Measurements from ENCODE around the gene NPW.
"Not testable (repeated sequence)": the region's sequence is repeated elsewhere in the genome, so short reads cannot be mapped to it uniquely, and the experiment has no call there.

Gene NPW

DNA sequence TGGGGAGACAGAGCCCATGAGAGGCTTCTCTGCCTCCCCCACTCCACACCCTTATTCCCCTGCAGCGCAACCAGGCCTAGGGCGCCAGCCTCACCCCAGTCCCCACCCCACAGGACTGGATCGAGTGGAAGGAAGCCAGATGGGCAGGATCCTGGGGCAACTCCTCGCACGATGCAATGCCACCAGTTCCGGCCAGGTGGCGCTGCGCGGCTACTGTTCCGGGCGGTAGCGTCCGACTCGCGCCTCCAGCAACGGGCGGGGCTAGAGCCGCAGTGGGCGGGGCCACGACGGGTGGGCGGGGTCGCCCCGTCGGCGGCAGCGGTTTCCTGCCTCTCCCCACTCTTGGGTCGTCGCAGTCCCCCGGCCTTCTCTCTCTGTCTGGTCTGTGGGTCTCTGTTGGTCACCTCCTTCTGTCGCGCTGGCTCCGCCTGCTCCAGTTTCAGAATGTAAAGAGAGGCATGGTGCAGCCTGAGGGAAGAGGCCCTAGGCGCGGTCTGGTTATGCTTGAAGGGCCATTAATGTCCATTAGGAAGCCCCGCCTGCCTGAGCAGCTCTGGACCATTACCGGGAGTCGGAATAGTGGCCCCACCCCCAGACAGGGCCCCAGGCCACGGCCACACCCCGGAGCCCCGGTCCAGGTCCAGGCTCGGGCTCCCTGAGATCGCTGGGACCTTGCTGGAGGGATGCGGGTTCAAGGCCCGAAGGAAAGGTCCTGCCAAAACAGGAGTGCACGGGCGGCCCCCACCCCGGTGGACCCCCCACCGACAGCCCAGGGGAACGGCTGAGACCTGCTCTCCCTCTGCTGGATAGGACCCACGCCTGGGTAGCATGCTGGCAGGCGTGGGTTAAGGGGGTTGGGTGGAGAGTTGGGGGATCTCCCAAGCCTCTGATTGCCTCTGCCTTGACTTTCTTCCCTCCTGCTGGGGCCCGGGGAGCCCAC is 3.8 kb downstream of the NPW start:
- peak; percentile 92 to 93 for DNase-seq

DNA sequence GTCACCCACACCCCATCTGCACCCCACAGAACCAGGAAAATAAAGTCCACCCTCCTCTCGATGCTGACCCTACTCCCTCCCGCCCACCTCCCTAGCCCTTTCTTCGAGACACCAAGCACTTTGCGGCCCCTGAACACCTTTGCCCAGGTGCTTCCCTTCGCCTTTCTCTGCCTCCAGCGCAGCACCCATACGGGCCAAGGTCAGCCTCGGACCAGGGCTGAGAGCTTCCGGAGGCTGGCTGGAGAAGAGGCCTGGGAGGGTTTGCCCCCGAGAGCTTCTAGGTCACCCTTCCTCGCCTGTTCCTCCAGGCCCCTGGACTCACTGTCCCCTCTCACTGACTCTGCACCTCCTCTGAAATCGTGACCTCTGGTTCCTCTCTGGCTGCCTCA is 4.4 kb downstream of the NPW start:
- DNase-seq: no peak

DNA sequence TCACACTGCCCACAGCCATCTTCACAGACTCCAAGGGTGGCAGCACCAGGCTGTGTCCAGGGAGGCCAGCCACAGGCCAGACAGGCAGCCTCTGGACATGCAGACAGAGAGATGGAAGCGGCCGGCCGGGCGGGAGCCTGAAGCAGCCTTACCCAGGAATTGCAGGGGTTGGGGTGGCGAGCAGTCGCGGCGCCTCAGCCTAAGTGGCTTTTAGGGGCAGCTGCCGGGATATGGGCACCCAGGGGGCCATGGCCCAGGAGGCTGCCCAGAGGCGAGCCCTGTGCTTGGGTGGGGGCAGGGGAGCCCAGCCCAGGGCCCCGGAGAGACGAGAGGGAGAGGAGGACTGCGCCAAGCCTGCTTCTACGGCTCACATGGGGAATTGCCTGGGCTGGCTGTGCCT is 5.7 kb downstream of the NPW start:
- DNase-seq: no peak

DNA sequence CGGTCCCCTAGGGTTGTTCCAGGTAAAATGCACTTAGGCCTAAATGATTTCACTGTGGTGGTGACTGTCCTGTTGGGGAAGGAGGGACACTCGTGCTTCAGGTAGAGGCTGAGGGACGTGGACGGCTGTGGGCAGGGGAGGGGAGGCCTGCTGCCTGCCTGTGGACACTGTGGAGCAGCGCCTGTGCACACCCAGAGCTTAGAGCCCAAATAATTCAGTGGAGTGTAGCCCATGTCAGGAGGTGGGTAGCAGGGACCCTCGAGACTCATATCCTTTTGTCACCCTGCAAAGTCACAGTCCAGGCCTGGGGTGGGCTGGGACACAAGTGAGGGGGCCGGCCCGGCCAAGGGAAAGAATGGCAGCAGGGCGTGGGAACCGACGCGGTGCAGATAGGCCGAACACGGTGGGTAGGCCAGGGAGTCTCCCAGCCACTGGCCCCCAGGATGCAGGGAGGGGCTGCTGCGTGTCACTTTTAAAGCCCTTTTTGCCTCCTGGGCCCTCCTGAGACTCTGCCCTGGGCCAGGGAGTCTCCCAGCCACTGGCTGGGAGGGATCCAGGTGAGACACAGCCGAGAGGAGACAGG is 6.4 kb downstream of the NPW start:
- no peak for DNase-seq

DNA sequence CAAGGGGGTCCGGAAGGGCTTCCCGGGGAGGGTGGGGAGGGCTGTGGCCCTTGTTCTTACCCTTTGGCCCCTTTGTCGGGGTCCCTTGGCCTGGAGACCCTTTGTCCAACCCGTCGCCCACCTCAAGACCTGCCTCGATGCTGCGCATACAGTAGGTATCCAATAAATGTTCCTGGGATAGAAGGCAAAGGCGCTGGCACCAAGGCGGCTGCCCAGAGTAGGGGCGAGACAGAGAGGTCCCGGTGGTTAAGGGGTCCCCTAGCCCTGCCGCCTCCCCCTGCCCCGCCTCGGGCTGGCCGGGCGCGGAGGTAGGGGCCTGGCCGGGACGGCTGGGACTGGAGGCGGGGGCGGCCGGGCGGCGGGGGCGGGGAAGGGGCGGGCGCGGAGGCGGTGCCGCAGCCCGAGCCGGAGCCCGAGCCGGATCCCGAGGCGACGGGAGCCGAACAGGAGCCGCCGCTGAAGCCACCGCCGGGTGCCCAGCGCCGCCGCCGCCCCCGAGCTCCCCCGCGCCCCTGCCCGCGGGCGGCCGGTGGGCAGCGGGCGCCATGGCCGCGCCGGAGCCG is 7.0 kb downstream of the NPW start, which contains the start of gene NHERF2:
Gene NHERF2 (plus strand): TSS at position 442 of the 563 bp plus-strand sequence. CDS start 104 bp downstream, at position 546.
- DNase-seq: no peak

DNA sequence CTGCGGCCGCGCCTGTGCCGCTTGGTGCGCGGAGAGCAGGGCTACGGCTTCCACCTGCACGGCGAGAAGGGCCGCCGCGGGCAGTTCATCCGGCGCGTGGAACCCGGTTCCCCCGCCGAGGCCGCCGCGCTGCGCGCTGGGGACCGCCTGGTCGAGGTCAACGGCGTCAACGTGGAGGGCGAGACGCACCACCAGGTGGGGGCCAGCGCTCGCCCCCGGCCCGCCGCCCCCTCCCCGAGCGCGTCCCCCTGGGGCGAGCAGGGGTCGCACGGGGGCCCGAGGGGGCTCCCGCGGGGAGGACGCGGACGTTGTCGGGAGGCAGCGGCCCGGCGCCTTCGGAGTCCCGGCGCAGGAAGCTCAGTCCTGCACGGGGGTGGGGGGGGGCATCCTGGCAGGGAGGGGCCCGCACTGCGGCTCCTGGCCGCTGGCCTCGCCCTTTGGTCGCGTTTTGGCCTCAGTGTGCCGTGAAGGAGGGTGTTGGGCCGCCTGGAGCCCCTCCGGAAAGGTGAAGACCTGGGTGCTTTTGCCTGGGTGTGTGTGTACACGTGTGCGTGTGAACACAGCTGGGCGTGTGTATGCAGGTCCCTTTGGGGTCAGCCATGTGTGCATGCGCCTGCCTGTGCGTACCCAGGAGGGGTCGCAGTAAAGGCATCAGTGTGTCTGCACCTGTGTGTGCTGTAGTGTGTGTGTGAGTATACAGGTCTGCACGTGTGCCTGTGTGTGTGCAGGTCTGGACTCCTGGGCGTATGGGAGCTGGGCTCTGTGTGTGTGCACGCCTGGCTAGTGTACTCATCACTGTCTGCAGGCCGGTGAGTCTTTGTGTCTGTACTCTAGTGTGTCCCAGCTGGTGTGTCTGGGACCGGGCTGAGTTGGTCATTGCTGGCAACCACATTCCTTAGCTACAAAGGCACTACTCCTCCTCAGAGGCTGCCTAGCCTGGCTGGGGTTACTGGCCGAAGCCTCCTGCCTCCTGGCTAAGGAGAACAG is 7.7 kb downstream of the NPW start:
- DNase-seq: peak in 1 of 2 experiments; percentile 10

DNA sequence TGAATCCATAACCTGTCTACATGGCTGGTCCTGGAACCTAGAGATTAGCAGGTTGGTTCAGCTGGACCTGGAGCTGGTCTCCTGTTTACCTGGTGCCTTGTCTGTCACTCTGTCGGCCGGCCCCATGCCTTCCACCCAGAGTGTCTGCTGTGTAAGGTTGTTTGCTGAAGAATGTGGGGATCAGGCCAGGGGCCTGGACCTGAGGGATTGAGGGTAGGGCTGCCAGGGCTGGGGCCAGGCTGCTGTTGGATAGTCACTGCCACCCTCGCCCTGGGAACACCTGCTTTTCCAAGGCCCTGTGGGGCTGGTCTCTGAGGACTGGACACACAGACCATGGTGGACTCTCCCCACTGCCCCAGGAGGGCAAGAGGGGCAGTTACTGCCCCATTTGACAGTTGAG is 8.6 kb downstream of the NPW start:
- no peak for DNase-seq

DNA sequence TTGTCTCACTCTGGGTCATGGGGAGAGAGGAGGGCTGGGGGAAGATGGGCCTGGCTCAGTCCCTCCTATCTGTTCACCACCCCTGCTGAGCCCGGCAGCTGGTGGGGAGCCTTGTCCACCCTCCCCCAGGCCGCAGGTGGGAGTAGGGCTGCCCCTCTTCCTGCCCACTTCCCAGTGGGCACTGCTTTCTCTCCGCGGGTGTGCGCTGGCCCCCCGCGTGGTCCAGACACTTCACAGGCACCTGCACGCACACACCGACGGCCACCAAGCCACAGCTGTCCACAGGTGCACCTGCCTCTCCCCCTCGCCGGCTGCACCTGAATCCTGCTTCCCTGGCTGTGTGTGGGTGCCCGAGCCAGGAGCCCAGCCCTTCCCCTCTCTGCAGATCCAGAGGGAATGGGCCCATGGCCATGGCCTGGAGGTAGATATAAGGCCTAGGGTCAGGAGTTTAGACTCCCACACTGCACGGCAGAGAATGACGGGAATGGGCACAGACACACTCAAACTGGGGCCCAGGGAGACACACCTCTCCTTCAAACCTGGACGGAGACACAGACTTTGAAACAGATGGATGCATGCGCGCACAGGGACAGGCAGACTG is 9.1 kb downstream of the NPW start:
- no peak for DNase-seq

DNA sequence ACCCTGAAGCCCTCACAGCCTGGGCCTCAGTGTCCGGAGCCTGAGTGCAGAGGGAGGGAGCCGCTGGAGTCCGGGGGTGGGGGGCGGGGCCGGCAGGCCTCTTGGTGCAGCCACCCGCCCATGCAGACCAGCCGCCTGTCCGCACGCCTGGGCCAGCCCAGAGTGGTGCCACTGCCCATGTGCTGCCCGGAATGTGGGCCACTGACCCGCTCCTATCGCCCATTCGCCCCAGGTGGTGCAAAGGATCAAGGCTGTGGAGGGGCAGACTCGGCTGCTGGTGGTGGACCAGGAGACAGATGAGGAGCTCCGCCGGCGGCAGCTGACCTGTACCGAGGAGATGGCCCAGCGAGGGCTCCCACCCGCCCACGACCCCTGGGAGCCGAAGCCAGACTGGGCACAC is 9.8 kb downstream of the NPW start:
- DNase-seq: no peak

DNA sequence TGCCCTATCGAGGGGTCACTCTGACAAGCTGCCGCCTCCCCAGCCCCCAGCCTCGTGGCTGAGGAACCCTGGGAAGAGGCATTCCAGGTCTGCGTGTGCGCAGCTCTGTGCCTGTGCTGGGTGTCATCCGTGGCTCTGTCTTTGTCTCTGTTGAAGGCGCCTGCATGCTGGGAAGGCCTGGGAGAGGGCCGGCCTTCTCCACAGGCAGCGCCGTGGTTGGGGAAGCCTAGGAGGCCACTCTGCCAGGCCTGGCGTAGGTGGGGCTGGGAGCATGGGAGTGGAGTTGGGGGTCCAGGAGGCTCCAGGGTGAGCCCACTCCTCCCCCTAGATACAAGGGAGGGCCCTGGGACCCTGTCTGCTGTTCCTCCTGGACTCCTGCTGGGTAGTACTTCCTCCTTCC is 10.5 kb downstream of the NPW start:
- DNase-seq: no peak

DNA sequence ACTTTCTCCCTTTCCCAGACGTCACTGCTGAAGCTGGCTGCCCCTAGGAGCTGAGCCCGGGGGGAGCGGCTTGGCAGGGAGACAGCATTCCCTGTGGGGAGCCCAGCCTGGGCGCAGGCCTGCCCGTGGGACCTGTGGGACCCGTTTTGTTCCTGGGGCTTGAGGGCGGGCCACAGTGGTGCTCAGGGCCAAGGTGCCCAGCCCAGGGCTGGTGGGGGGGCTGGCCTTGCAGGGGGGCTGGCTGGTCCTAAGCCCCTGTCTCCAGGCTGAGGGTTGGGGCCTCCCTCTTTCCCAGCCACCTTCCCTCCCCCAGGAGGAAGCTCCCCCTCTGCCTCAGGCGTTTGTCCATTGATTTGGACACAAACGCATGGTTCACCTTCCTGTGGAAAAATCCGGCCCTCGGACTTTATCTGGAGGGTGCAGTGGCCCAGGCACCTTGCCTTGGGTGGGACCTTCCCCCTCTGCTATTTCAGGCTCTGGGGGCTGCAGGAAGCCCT is 11.5 kb downstream of the NPW start:
- DNase-seq: no peak

DNA sequence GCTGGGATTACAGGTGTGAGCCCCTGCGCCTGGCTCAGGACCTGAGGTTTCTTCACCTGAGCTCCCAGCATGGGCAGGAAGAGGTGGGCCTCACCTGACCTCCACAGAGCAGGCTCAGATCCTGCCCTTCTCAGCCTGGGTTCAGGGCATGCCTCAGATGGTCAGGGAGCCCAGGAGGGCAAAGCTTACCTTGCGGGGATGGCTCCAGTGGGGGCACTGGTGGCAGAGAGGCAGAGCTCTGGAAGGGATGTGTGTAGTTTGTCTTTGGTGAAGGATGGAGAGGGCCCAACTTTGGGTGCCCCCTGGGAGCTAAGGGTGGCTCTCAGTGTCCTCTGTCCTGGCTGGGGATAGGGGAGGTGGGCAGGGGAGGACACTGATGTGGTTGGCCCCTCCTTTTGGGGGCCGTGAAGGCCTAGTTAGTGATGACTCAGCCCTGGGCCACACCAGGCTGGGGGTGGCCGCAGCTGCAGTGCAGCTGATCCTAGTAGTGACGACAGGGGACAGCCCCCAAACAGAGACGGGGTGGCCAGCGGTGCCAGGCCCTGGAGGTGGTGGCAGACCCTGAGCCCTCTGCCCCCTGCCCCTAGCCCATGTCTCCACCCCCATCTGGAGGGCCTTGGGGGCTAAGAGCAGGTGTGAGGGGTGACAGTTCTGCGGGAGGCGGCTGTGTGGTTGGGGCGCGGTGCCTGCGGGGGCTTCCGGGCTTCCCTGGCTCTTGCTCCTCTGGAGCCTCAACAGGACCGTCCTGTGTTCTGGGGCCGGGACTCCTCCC is 12.9 kb downstream of the NPW start:
- no peak for DNase-seq

DNA sequence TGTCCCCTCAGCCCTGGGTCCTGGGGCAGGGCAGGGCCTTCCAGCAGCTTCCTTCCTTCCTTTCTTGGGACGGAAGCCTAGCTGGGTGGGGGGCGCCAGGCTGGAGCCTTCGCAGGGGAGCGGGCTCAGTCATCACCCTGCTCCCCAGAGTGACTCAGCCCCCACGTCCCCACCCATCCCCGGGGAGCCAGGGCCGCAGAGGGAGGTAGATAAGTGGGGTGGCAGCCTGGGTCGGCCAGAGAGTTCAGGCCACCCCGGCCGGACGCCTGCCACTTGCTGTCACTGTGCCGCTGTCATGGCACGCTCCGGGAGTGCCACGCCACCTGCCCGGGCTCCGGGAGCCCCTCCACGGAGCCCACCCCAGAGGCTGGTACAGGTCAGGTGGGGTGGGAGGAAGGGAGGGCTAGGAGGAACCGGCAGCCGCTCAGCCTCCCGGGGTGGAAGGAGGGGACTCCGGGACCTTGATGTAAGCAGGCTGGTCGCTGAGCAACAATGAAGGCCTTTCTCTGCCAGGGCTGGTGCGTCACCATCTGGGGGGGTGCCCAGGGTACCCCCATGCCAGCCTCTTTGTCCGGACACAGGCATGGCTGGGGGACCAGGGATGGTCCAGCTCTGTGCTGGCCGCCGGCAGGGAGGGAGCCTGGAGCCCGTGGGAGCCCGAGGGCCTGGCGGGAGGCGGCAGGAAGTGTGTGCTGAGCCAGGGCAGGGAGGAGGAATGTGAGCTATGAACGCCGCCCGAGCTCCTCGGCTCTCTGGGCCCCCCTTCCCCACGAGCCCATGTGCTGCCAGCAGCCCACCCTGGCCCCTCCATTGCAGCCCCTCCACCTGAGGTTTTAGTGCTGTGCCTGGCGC is 13.7 kb downstream of the NPW start:
- DNase-seq: no peak

DNA sequence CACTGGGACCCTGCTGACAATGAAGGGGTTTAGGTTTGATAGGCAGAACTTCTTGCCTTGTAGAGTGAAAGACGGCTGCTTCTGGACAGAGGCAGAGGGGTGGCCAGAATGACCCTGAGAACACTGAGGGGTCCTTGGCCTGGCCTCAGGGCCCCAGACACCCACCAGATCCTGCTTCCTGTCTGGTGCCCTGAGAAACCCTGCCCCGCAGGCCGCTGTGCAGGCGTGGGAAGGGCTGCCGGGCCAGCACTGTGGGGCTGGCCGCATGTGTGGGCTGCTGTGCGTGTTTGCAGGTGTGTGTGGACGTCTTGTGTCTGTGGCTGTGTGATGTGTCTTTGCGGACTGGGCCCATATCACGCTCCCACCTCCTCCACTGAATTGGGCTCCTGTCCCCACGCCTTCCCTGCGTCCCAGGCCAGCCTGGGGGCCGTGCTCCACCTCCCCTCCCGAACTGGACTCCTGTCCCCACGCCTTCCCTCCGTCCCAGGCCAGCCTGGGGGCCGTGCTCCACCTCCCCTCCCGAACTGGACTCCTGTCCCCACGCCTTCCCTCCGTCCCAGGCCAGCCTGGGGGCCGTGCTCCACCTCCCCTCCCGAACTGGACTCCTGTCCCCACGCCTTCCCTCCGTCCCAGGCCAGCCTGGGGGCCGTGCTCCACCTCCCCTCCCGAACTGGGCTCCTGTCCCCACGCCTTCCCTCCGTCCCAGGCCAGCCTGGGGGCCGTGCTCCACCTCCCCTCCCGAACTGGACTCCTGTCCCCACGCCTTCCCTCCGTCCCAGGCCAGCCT is 14.5 kb downstream of the NPW start:
- DNase-seq: not testable (repeated sequence)

DNA sequence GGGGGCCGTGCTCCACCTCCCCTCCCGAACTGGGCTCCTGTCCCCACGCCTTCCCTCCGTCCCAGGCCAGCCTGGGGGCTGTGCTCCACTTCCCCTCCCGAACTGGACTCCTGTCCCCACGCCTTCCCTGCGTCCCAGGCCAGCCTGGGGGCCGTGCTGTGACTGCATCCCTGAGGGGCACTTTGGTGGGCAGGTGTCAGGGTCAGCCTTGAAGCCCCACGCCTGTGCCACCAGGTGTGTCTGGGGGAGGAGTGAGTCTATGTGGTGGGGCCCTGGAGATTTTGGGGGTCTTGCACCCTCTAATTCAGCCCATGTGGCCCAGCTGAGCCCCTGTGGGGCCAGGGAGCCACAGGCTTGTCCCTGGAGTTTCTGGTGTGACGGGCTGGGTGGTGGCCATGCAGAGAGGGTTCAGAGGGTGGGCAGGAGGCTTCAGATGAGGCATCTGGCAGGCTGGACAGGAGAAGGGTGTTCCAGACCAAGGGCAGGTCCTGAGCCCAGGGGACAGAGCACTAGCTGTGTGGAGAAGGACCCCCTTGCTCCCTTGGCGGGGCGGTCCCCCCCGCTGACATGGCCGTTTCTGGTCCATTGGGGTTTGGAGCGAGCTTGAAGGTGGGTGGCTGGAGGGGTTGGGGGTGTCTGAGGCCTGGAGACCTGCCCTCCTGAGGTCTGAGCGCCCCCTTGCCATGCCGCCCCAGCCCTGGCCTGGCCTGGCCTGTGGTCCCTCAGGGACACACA is 15.3 kb downstream of the NPW start:
- DNase-seq: no peak

DNA sequence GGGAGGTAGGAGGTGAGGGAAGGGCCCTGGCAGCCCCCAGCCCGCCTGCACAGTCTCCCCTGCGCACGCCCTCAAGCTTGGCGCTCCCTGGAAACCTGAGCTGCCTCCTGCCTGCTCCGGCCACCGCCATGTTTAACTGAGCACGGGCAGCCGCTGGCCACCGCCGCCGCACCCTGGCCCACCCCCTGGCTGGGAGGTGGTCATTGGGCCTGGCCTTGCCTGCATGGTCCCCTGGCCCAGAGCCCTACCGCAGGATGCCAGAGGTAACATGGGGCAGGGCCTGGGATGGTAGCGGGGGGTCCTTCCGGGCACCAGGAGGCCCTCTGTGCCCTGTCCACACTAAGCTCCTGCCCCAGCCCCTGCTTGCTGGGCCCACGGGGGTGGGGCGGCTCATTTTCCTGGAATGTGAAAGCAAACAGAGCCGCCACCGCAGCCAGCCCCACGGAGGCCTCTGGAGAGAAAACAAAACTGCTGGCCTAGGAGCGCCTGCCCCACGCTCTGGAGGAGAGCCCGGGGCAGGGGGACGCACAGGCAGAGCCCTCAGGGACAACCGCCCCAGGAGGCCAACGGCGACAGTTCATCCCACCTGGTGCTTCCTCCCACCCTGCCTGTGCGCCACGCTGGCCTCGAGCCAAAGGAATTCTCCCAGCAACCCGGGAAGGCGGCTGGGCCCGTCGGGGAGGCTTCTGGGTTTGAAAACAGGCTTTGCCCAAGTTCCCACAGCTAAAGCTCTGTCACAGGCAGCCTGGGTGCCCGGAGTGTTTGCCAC is 16.0 kb downstream of the NPW start:
- no peak for DNase-seq

DNA sequence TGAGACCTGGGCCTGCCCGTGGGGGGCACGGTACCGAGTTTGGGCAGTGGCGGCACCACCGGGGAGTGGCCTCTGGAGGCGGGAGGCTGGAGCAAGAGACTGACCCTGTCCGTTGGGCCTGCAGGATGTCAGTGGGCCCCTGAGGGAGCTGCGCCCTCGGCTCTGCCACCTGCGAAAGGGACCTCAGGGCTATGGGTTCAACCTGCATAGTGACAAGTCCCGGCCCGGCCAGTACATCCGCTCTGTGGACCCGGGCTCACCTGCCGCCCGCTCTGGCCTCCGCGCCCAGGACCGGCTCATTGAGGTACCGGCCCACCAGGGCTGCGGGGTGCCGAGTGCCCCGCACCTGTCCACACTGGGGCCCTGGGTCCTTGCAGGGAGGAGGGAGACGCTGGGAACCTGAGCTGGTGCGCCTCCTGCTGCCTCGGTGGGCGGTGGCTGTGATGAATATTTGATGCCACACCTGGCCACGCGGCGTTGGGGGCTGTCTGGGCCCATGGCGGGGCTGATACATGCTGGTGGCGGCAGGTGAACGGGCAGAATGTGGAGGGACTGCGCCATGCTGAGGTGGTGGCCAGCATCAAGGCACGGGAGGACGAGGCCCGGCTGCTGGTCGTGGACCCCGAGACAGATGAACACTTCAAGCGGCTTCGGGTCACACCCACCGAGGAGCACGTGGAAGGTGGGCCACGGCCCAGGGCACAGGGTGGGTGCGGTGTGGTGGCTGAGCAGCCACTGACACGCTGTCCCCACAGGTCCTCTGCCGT is 16.8 kb downstream of the NPW start:
- DNase-seq: no peak

Measured in activated CD4-positive, alpha-beta T cell treated with anti-CD3 and anti-CD28 coated beads, Interleukin-2, amount 50 U/mL, for 4 hours (primary cell).